SU-DHL-6 (cell line): ENCODE results near the gene INPP4A.

ENCODE experiments used
- H2AFZ ChIP-seq: fragments of 200-600 bp; sonication (generic); 2 replicates; pipeline ENCODE4 v1.6.1; 2014; ENCODE audit warnings: low read depth, mild to moderate bottlenecking, moderate library complexity, mixed read lengths, antibody characterized with exemption, low read length; ENCODE audit not compliant: severe bottlenecking
- H3F3A ChIP-seq: fragments of 200-600 bp; shearing (Covaris generic); 2 replicates; pipeline ENCODE4 v1.6.0; 2016; ENCODE audit warnings: antibody characterized with exemption, mild to moderate bottlenecking; ENCODE audit not compliant: insufficient read depth
- H3K27ac ChIP-seq: fragments of 200-600 bp; sonication (generic); 2 replicates; pipeline ENCODE4 v1.5.1; 2016; ENCODE audit warnings: low read depth, mild to moderate bottlenecking, low read length, moderate library complexity, mixed read lengths
- H3K27me3 ChIP-seq: fragments of 200-600 bp; sonication (generic), shearing (Covaris generic); 2 replicates; pipeline ENCODE4 v1.6.0; 2014; ENCODE audit warnings: mild to moderate bottlenecking, low read length
- H3K36me3 ChIP-seq: fragments of 200-600 bp; sonication (generic); 2 replicates; pipeline ENCODE4 v1.6.1; 2014; ENCODE audit warnings: mild to moderate bottlenecking, low read length, mixed read lengths
- H3K4me2 ChIP-seq: fragments of 300-600, 200-600 bp; shearing (Covaris generic), sonication (generic); 2 replicates; pipeline ENCODE4 v1.6.0; 2014; ENCODE audit warnings: low read length, low read depth, mild to moderate bottlenecking; ENCODE audit not compliant: poor library complexity, severe bottlenecking
- H3K4me3 ChIP-seq: fragments of 200-600 bp; sonication (generic); 2 replicates; pipeline ENCODE4 v1.5.1; 2014; ENCODE audit warnings: antibody characterized with exemption, low read length, mild to moderate bottlenecking, mixed read lengths; ENCODE audit not compliant: insufficient read depth, poor library complexity, severe bottlenecking
- H3K79me2 ChIP-seq: fragments of 200-600 bp; sonication (generic); 2 replicates; pipeline ENCODE4 v1.6.1; 2014; ENCODE audit warnings: mild to moderate bottlenecking, low read length, moderate library complexity; ENCODE audit not compliant: insufficient read depth
- H3K9ac ChIP-seq: fragments of 200-600 bp; sonication (generic); 2 replicates; pipeline ENCODE4 v1.7.0; 2014; ENCODE audit warnings: mild to moderate bottlenecking, low read length
- H3K9me2 ChIP-seq: fragments of 200-600 bp; sonication (generic); replicated peaks from 2 replicates; pipeline ENCODE4 v1.6.1; 2014; ENCODE audit warnings: low read length; ENCODE audit not compliant: insufficient read depth
- H3K9me3 ChIP-seq: fragments of 200-600 bp; sonication (generic); 2 replicates; pipeline ENCODE4 v1.6.1; 2014; ENCODE audit warnings: low read length, mixed read lengths; ENCODE audit not compliant: insufficient read depth
- H4K20me1 ChIP-seq: fragments of 200-600 bp; sonication (generic); 2 replicates; pipeline ENCODE4 v1.6.1; 2014; ENCODE audit warnings: low read depth, mild to moderate bottlenecking, antibody characterized with exemption, low read length, moderate library complexity, mixed read lengths
- CTCF ChIP-seq: fragments of 200-600 bp; sonication (generic); IDR thresholded peaks from one replicate; pipeline ENCODE4 v1.5.1; 2017; ENCODE audit warnings: antibody characterized with exemption, mild to moderate bottlenecking, low read length, moderate library complexity; ENCODE audit not compliant: insufficient read depth, poor library complexity, severe bottlenecking
- EZH2phosphoT487 ChIP-seq: fragments of 200-600 bp; sonication (generic), shearing (Covaris generic); conservative IDR thresholded peaks from 2 replicates; pipeline ENCODE4 v1.6.1; 2018; ENCODE audit warnings: mild to moderate bottlenecking, antibody characterized with exemption, low read length, moderate library complexity, mixed read lengths

Gene INPP4A

GRCh38 chr2:98485453-98485755, 40.7 kb downstream of the INPP4A start:
- no peak overlapping the region for H3K4me3 ChIP-seq
- H3K27me3 ChIP-seq, result no peaks in the 10 kb centered on the region
- H3F3A ChIP-seq, result no peaks in the 10 kb centered on the region
- no peak for TF ChIP-seq EZH2phosphoT487
- no peak overlapping the region for H3K9ac ChIP-seq
- no peaks in the 10 kb centered on the region for H4K20me1 ChIP-seq
- no peak overlapping the region for H3K27ac ChIP-seq
- H2AFZ ChIP-seq, result no peak overlapping the region
- no peaks in the 10 kb centered on the region for H3K9me2 ChIP-seq
- H3K9me3 ChIP-seq, result no peaks in the 10 kb centered on the region
- no peaks in the 10 kb centered on the region for H3K79me2 ChIP-seq
- H3K36me3 ChIP-seq, result no peaks in the 10 kb centered on the region
- H3K4me2 ChIP-seq, result no peak overlapping the region

GRCh38 chr2:98486374-98486981, 41.8 kb downstream of the INPP4A start:
- Histone ChIP-seq H3K4me2 (no peak overlapping the region), H4K20me1 (no peaks in the 10 kb centered on the region), H2AFZ (no peak overlapping the region), H3K79me2 (no peaks in the 10 kb centered on the region), H3K9me3 (no peaks in the 10 kb centered on the region), H3K27me3 (no peaks in the 10 kb centered on the region), H3K4me3 (no peak overlapping the region), H3K9ac (no peak overlapping the region), H3K27ac (no peak overlapping the region), H3F3A (no peaks in the 10 kb centered on the region), H3K9me2 (no peaks in the 10 kb centered on the region), H3K36me3 (no peaks in the 10 kb centered on the region)
- TF ChIP-seq CTCF, result no peak
- TF ChIP-seq EZH2phosphoT487, result no peak

GRCh38 chr2:98487101-98487805, 42.6 kb downstream of the INPP4A start:
- TF ChIP-seq EZH2phosphoT487 (no peak), CTCF (no peak)
- Histone ChIP-seq H3K9me2 (no peaks in the 10 kb centered on the region), H3K4me3 (no peak overlapping the region), H3K27ac (no peak overlapping the region), H3F3A (no peaks in the 10 kb centered on the region), H3K9me3 (no peaks in the 10 kb centered on the region), H3K4me2 (no peak overlapping the region), H4K20me1 (no peaks in the 10 kb centered on the region), H3K36me3 (no peaks in the 10 kb centered on the region), H3K9ac (no peak overlapping the region), H3K79me2 (no peaks in the 10 kb centered on the region), H3K27me3 (no peaks in the 10 kb centered on the region), H2AFZ (no peak overlapping the region)

GRCh38 chr2:98487806-98488189, 43.1 kb downstream of the INPP4A start:
- no peak for TF ChIP-seq EZH2phosphoT487
- TF ChIP-seq CTCF, result peak; percentile 58
- Histone ChIP-seq H3F3A (no peaks in the 10 kb centered on the region), H3K27ac (no peak overlapping the region), H4K20me1 (no peaks in the 10 kb centered on the region), H3K79me2 (no peaks in the 10 kb centered on the region), H2AFZ (no peak overlapping the region), H3K9me3 (no peaks in the 10 kb centered on the region), H3K9me2 (no peaks in the 10 kb centered on the region), H3K36me3 (no peaks in the 10 kb centered on the region), H3K9ac (no peak overlapping the region), H3K4me2 (no peak overlapping the region), H3K4me3 (no peak overlapping the region), H3K27me3 (no peaks in the 10 kb centered on the region)
